GM12873 (cell line): ENCODE results near the gene GCK.

Source experiments
- CTCF ChIP-seq: IDR thresholded peaks from 2 replicates; pipeline ENCODE4 v1.5.1; 2012; ENCODE audit warnings: low read depth, mild to moderate bottlenecking, moderate library complexity, low read length, control low read depth; ENCODE audit not compliant: insufficient read depth; ENCODE audit errors: missing control alignments

The GCK gene

DNA sequence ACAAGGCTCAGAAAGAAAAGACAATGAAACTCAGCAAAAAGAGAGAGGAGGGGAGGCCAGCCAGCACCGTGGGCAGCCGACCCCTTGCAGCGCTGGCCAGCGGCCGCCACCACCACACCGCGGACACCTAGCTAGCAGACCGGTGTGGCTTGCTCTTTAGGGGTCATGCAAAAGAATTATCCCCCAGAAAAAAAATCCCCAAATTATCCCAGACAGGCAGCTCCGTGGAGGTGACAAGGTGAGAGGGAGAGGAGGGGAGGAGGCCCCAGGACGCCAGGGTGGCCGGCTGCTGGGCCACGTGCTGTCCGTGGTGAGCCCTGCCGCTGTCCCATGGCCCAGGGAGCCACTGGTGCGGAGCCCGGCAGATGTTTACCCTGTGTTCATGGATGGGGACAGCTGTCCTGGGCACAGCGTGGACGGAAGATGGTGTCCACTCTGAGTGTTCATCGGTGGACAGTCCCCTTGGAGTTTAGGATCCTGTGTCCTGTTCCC, 28.0 kb upstream of the GCK start:
- TF ChIP-seq CTCF = no peak

- no peak for TF ChIP-seq CTCF
Observed at GRCh38 chr7:44216521-44217222, 27.4 kb upstream of the GCK start.

- TF ChIP-seq CTCF = no peak
Observed at GRCh38 chr7:44216019-44216418, 26.8 kb upstream of the GCK start.

DNA sequence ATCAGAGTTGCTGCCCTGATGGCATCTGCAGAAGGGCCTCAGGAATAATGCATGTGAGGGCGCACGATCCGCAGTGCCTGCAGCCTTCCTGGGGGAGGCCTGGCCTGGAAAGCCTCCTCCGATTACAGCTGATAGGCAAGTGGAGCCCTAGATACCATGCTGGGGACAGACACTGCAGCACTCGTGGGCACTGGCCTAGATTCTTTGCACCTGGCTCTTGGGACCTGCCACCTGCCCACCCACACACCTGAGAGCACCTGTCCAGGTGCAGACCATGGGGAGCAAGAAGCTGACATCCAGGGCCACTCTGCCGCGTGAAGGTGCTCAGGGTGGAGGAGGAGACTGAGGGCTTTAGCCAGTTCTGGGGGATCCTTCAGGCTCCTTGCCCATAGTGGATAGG, 26.3 kb upstream of the GCK start:
- no peak for TF ChIP-seq CTCF

DNA sequence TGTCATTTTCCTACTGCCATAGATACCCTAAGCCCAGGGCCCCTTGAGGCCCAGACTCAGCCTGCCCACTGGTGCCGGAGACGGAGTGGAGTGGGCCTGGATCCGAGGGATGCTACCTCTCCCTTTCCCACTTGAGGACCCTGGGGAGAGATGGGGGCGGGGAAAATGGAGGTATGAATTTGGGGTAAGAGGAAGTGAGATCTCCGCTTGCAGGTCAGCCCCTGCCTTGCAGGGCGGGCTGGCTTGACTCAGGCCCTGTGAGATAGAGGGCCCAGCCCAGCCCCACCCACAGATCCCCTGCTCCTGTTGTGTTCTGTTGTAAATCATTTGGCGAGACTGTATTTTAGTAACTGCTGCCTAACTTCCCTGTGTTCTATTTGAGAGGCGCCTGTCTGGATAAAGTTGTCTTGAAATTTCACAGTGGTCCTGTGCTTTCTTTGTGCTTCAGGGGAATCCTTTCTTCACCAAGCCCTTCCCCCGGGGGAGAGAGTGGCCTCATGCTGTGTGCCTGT, 24.7 kb upstream of the GCK start:
- TF ChIP-seq CTCF = no peak

- TF ChIP-seq CTCF = no peak
Observed at GRCh38 chr7:44213206-44213876, 24.1 kb upstream of the GCK start.

GRCh38 chr7:44212581-44213184, 23.4 kb upstream of the GCK start:
- TF ChIP-seq CTCF = no peak
